ENCODE measurements around the gene PPP6R3.

The PPP6R3 gene, protein sequence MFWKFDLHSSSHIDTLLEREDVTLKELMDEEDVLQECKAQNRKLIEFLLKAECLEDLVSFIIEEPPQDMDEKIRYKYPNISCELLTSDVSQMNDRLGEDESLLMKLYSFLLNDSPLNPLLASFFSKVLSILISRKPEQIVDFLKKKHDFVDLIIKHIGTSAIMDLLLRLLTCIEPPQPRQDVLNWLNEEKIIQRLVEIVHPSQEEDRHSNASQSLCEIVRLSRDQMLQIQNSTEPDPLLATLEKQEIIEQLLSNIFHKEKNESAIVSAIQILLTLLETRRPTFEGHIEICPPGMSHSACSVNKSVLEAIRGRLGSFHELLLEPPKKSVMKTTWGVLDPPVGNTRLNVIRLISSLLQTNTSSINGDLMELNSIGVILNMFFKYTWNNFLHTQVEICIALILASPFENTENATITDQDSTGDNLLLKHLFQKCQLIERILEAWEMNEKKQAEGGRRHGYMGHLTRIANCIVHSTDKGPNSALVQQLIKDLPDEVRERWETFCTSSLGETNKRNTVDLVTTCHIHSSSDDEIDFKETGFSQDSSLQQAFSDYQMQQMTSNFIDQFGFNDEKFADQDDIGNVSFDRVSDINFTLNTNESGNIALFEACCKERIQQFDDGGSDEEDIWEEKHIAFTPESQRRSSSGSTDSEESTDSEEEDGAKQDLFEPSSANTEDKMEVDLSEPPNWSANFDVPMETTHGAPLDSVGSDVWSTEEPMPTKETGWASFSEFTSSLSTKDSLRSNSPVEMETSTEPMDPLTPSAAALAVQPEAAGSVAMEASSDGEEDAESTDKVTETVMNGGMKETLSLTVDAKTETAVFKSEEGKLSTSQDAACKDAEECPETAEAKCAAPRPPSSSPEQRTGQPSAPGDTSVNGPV

DNA sequence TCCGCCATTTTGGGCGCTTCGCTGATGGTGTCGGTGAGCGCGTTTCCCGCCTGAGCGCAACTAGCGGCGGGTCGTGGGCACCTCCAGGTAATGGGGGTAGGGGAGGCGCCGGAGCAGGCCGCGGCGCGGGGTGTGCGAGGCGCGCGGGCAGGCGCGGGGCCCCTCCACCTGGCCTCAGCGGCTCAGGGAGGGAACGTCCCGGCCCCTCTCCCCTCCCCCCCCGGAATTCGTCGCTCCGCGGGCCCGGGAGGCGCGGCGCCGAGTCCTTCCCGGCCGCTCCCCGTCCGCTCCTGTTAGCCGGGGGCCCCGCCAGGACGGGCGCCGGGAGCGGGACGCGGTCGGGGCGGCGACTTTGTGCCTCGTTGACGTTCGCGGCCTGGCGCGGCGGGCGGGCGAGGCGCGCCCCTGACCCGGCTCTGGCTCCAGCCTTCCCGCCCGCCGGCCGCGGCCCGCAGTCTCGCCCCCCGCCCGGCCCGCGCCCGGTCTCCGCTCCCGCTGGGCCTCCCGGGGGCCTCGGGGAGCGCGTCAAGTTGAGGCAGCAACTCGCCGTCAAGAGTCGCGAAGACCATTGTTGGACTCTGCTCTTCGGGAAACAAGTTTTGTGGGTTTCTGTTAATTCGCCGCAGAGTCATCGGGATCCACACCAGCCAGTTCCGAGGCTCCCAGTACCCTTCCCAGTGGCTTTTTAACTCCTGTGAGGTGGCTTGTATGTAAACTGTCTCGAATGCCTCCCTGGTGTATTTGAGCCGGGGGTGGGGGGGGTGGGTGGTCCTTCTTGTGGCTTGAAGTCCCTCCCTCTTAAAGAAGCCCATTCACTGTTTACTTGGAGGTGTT, at the start of gene PPP6R3:
TSS of gene PPP6R3 (plus strand) at position 12 of the 834 bp plus-strand sequence. CDS start 76,913 bp downstream, outside the sequence.
- TF ChIP-seq GATA2 (IDR thresholded peaks at IDR 0.05; ENCODE audit: low read depth, low read length) (no peak), GATA3 (IDR thresholded peaks at IDR 0.05; ENCODE audit: low read depth, low read length) (no peak)

DNA sequence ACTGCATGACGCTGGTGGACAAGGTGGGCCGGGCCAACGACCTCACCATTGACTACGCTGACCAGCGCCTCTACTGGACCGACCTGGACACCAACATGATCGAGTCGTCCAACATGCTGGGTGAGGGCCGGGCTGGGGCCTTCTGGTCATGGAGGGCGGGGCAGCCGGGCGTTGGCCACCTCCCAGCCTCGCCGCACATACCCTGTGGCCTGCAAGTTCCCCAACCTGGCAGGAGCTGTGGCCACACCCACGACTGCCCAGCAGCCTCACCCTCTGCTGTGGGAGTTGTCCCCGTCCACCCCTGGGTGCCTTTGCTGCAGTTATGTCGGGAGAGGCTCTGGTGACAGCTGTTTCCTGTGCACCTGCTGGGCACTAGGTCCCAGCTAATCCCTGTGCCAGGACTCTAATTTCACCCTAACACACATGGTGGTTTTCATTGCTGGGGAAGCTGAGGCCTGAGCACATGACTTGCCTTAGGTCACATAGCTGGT, 49.0 kb upstream of the PPP6R3 start:
- TF ChIP-seq GATA3 (IDR thresholded peaks at IDR 0.05; ENCODE audit: low read depth, low read length) (no peak), GATA2 (IDR thresholded peaks at IDR 0.05; ENCODE audit: low read depth, low read length) (no peak)

DNA sequence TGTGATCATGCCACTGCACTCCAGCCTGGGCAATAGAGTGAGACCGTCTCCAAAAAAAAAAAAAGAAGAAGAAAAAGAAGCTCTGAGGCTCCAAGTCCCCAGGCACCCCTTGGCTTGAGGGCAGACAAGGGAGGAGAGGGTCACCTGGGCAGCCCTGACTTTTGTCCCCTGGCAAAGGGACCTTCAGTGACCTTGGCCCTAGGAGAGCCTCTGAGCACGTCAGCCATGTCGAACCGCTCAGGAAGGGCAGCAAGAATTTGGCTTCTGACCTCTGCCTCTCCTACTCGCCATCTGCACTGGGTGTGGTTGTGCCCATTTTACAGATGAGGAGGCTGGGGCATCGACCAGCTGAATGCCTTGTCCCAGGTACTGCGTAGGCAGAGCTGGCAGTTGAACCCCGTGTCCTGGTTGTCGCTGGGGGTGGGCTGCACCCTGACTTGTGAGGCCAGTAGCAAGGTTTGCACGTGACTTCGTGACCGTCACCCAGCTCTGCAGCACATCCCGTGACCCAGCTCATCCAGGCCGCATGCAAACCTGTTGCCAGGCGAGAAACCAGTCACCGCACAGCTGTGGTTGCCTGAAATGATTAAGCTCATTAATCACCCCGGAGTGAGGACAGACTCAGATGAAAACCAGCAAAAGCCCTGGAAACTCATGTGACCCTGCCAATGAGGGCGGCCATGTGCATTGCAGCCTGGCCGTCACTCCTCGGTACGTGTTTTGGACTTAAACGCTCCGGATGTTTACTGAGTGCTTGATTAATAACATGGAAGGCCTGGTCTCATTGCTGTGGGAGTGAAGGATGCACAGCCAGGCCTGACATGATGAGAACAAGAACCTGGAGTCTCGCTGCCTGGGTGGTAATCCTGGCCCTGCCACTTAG, 47.7 kb upstream of the PPP6R3 start:
- no peak for TF ChIP-seq GATA2 (IDR thresholded peaks at IDR 0.05; ENCODE audit: low read depth, low read length)
- TF ChIP-seq GATA3 (IDR thresholded peaks at IDR 0.05; ENCODE audit: low read depth, low read length): no peak

DNA sequence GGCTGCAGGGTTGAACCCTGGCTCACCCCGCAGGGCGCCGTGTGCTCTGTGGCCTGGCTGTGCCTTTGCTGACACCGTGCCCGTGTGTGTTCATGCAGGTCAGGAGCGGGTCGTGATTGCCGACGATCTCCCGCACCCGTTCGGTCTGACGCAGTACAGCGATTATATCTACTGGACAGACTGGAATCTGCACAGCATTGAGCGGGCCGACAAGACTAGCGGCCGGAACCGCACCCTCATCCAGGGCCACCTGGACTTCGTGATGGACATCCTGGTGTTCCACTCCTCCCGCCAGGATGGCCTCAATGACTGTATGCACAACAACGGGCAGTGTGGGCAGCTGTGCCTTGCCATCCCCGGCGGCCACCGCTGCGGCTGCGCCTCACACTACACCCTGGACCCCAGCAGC, 47.0 kb upstream of the PPP6R3 start:
- TF ChIP-seq GATA2 (IDR thresholded peaks at IDR 0.05; ENCODE audit: low read depth, low read length) (no peak), GATA3 (IDR thresholded peaks at IDR 0.05; ENCODE audit: low read depth, low read length) (no peak)

GRCh38 chr11:68414496-68415221, 45.9 kb upstream of the PPP6R3 start:
- TF ChIP-seq GATA2 (IDR thresholded peaks at IDR 0.05; ENCODE audit: low read depth, low read length): no peak
- TF ChIP-seq GATA3 (IDR thresholded peaks at IDR 0.05; ENCODE audit: low read depth, low read length): no peak

- no peak for TF ChIP-seq GATA2 (IDR thresholded peaks at IDR 0.05; ENCODE audit: low read depth, low read length)
- no peak for TF ChIP-seq GATA3 (IDR thresholded peaks at IDR 0.05; ENCODE audit: low read depth, low read length)
Observed at GRCh38 chr11:68416070-68416578, 44.4 kb upstream of the PPP6R3 start.

- no peak for TF ChIP-seq GATA2 (IDR thresholded peaks at IDR 0.05; ENCODE audit: low read depth, low read length)
- TF ChIP-seq GATA3 (IDR thresholded peaks at IDR 0.05; ENCODE audit: low read depth, low read length): no peak
Observed at GRCh38 chr11:68418648-68419047, 41.9 kb upstream of the PPP6R3 start.

DNA sequence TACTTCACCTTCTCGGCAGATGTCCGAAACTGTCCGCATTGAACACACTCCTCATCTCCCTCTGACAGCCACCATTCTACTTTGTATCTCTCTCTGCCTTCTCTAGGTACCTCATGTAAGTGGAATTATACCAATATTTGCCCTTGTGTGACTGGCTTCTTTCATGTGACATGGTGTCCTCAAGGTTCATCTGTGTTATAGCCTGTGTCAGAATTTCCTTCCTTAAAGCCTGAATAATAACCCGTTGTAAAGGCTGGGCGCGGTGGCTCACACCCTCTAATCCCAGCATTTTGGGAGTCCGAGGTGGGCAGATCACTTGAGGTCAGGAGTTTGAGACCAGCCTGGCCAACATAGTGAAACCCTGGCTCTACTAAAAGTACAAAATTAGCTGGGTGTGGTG, 40.4 kb upstream of the PPP6R3 start:
- TF ChIP-seq GATA2 (IDR thresholded peaks at IDR 0.05; ENCODE audit: low read depth, low read length) (no peak), GATA3 (IDR thresholded peaks at IDR 0.05; ENCODE audit: low read depth, low read length) (no peak)

DNA sequence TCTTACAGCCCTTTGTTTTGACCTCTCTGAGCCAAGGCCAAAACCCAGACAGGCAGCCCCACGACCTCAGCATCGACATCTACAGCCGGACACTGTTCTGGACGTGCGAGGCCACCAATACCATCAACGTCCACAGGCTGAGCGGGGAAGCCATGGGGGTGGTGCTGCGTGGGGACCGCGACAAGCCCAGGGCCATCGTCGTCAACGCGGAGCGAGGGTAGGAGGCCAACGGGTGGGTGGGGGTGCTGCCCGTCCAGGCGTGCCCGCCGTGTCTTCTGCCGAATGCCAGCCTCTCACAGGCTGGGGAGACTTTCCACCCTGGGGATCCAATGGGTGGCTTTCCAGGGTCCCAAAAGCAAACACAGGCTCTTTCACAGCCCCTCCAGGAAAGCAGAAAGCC, 37.1 kb upstream of the PPP6R3 start:
- no peak for TF ChIP-seq GATA3 (IDR thresholded peaks at IDR 0.05; ENCODE audit: low read depth, low read length)
- no peak for TF ChIP-seq GATA2 (IDR thresholded peaks at IDR 0.05; ENCODE audit: low read depth, low read length)

GRCh38 chr11:68424101-68424632, 36.4 kb upstream of the PPP6R3 start:
- no peak for TF ChIP-seq GATA3 (IDR thresholded peaks at IDR 0.05; ENCODE audit: low read depth, low read length)
- TF ChIP-seq GATA2 (IDR thresholded peaks at IDR 0.05; ENCODE audit: low read depth, low read length): no peak

DNA sequence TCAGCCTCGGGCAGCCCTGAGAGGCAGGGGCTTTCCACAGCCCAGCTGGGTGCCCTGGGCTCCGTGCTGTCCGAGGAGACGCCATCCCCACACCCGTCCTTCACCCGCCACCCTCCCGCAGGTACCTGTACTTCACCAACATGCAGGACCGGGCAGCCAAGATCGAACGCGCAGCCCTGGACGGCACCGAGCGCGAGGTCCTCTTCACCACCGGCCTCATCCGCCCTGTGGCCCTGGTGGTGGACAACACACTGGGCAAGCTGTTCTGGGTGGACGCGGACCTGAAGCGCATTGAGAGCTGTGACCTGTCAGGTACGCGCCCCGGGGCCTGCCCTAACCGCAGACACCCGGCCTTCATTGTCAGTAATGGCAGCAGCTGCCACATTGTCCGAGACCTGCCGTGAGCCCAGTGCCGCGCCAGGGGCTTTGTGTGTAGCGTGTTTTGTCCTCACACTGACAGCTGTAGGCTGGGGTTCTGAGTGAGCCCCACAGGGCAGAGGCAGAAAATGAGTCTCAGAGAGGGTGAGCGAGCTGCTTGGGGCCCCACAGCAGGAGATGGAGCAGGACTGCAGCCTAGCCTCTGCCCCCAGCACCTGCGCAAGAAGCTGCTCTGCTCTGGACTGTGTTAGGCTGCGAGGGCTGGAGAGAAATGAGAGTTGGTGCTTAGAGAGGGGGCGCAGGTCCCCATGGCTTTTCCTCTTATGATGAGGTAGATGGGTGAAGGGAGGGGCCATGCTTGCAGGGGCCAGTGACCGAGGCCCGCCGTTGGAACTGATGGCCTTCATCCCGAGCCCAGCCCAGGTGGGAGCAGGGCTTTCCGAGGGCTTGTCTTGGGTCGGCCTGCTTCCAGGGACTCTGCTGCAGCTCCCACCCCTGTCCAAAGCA, 35.3 kb upstream of the PPP6R3 start:
- no peak for TF ChIP-seq GATA2 (IDR thresholded peaks at IDR 0.05; ENCODE audit: low read depth, low read length)
- TF ChIP-seq GATA3 (IDR thresholded peaks at IDR 0.05; ENCODE audit: low read depth, low read length): no peak

Data from SH-SY5Y (cell line).